HCT116 (cell line): ENCODE results near the gene TNPO1. TPM values are rescaled to one million over a fixed set of nuclear protein-coding genes. Genes with fewer than 3 reads are reported as not detected.

ENCODE experiments used
- ATAC-seq: fragments of 200-7000 bp; cut with Tn5 transposase; 2 replicates; pipeline ENCODE4 v1.9.1; 2020; ENCODE audit warnings: mild to moderate bottlenecking, moderate library complexity
- BruUV-seq: library from RNA; stranded (reverse); fragments of 400-500 nt; replicated peaks from 2 replicates; lab custom pipeline; 2021; lab: Mats Ljungman, UMichigan
- CTCF ChIA-PET: fragments of 300-600 bp; sonication (Branson Sonifier 250); formaldehyde crosslinking; loops from one replicate; lab custom pipeline; 2021; ENCODE audit warnings: antibody characterized with exemption; lab: Charles Lee
- POLR2A ChIA-PET: fragments of 300-600, 350-600 bp; sonication (Branson Sonifier 250); formaldehyde crosslinking; loops from one replicate; lab custom pipeline; 2021; ENCODE audit warnings: antibody characterized with exemption; lab: Charles Lee
- RAD21 ChIA-PET, 2 experiments: fragments of 300-600 bp; sonication (Branson Sonifier 250); formaldehyde crosslinking; loops; one replicate each; lab custom pipeline; 2023; ENCODE audit warnings: low total read pairs in 2 of 2; ENCODE audit not compliant: uncharacterized antibody in 2 of 2, unreplicated experiment in 2 of 2, low non-redundant PET in 1 of 2; lab: Charles Lee
- DNase-seq: peaks from one replicate; pipeline ENCODE4 v3.0.0-alpha.2; 2010; ENCODE audit warnings: low read depth, low spot score
- H2AFZ ChIP-seq: fragments of 200-600 bp; shearing (Covaris generic), sonication (generic); 2 replicates; pipeline ENCODE4 v1.6.1; 2017; ENCODE audit warnings: low read depth, mixed run types, mixed read lengths, antibody characterized with exemption, low read length; ENCODE audit not compliant: poor library complexity, severe bottlenecking
- H3K27ac ChIP-seq: 2 replicates; pipeline ENCODE4 v1.5.1; 2012; ENCODE audit warnings: low read depth, low read length
- H3K27me3 ChIP-seq: fragments of 200-600 bp; sonication (generic); 2 replicates; pipeline ENCODE4 v1.6.1; 2016; ENCODE audit warnings: mixed run types, low read length, mixed read lengths; ENCODE audit not compliant: insufficient read depth
- H3K36me3 ChIP-seq, 2 experiments: fragments of 200-500 bp in 1 of 2; fragments of 200-600 bp in 1 of 2; sonication (Bioruptor generic) in 1 of 2; sonication (generic) in 1 of 2; 2 replicates each; pipeline versions ENCODE4 v1.5.1 to v1.6.1; 2014 to 2016; ENCODE audit warnings: low read length in 2 of 2, inconsistent platforms in 1 of 2, mixed read lengths in 1 of 2, mixed run types in 1 of 2; ENCODE audit not compliant: insufficient read depth in 2 of 2, control insufficient read depth in 1 of 2
- H3K4me1 ChIP-seq, 2 experiments: fragments of 200-600 bp in 1 of 2; sonication (generic) in 1 of 2; 2 replicates each; pipeline versions ENCODE4 v1.5.1 to v1.6.1; 2012 to 2017; ENCODE audit warnings: low read length in 2 of 2, inconsistent platforms in 1 of 2, mild to moderate bottlenecking in 1 of 2, mixed read lengths in 1 of 2, mixed run types in 1 of 2, moderate library complexity in 1 of 2; ENCODE audit not compliant: insufficient read depth in 2 of 2, control insufficient read depth in 1 of 2
- H3K4me2 ChIP-seq: fragments of 200-600 bp; sonication (generic); 2 replicates; pipeline ENCODE4 v1.6.1; 2017; ENCODE audit warnings: mixed run types, low read length, mixed read lengths
- H3K4me3 ChIP-seq, 2 experiments: fragments of 200-600 bp in 1 of 2; sonication (generic) in 1 of 2; replicated peaks in 1 of 2; 2 replicates each; pipeline ENCODE4 v1.5.1; 2011 to 2016; ENCODE audit warnings: low read length in 2 of 2, control low read depth in 1 of 2, low read depth in 1 of 2, mild to moderate bottlenecking in 1 of 2, mixed read lengths in 1 of 2, mixed run types in 1 of 2
- H3K79me2 ChIP-seq: fragments of 200-600 bp; sonication (generic); 2 replicates; pipeline ENCODE4 v1.6.1; 2017; ENCODE audit warnings: mild to moderate bottlenecking, mixed run types, low read length, moderate library complexity, mixed read lengths; ENCODE audit not compliant: insufficient read depth
- H3K9ac ChIP-seq: fragments of 200-600 bp; sonication (generic); 2 replicates; pipeline ENCODE4 v1.6.1; 2016; ENCODE audit warnings: low read length, mixed read lengths
- H3K9me2 ChIP-seq: fragments of 200-600 bp; sonication (generic), shearing (Covaris generic); 2 replicates; pipeline ENCODE4 v1.6.1; 2017; ENCODE audit warnings: mixed run types, mild to moderate bottlenecking, moderate library complexity; ENCODE audit not compliant: insufficient read depth
- H3K9me3 ChIP-seq, 2 experiments: fragments of 200-500 bp in 1 of 2; fragments of 200-600 bp in 1 of 2; sonication (Bioruptor generic) in 1 of 2; sonication (generic) in 1 of 2; 2 replicates each; pipeline ENCODE4 v1.6.1; 2014 to 2017; ENCODE audit warnings: low read length in 2 of 2, mixed read lengths in 2 of 2, inconsistent platforms in 1 of 2, low read depth in 1 of 2, mild to moderate bottlenecking in 1 of 2, mixed run types in 1 of 2, moderate library complexity in 1 of 2; ENCODE audit not compliant: control insufficient read depth in 1 of 2, insufficient read depth in 1 of 2
- H4K20me1 ChIP-seq: fragments of 200-600 bp; sonication (generic), shearing (Covaris generic); 2 replicates; pipeline ENCODE4 v1.6.1; 2017; ENCODE audit warnings: mixed run types, mild to moderate bottlenecking, moderate library complexity; ENCODE audit not compliant: insufficient read depth
- ATF3 ChIP-seq: IDR thresholded peaks from 2 replicates; pipeline ENCODE4 v1.6.1; 2012
- CBX3 ChIP-seq: IDR thresholded peaks from 2 replicates; pipeline ENCODE4 v1.6.1; 2012; ENCODE audit warnings: low read depth
- CEBPB ChIP-seq: IDR thresholded peaks from 2 replicates; pipeline ENCODE4 v1.6.1; 2012; ENCODE audit warnings: low read depth
- CTCF ChIP-seq, 3 experiments: fragments of 200-600 bp in 1 of 3; sonication (generic) in 1 of 3; IDR thresholded peaks in 2 of 3; conservative IDR thresholded peaks in 1 of 3; 2 replicates each; pipeline ENCODE4 v1.5.1; 2012 to 2017; ENCODE audit warnings: low read depth in 2 of 3, low read length in 2 of 3, antibody characterized with exemption in 1 of 3, borderline replicate concordance in 1 of 3, control low read depth in 1 of 3, mild to moderate bottlenecking in 1 of 3, mixed read lengths in 1 of 3, mixed run types in 1 of 3, moderate library complexity in 1 of 3; ENCODE audit not compliant: insufficient read depth in 1 of 3
- EZH2 ChIP-seq: fragments of 200-600 bp; sonication (generic); IDR thresholded peaks from 2 replicates; pipeline ENCODE4 v1.6.1; 2017; ENCODE audit warnings: antibody characterized with exemption, mixed run types
- EZH2phosphoT487 ChIP-seq: fragments of 200-600 bp; IDR thresholded peaks from 2 replicates; pipeline ENCODE4 v1.6.1; 2018; ENCODE audit warnings: antibody characterized with exemption, borderline replicate concordance
- MAX ChIP-seq: IDR thresholded peaks from 2 replicates; pipeline ENCODE4 v1.6.1; 2012
- POLR2A ChIP-seq: IDR thresholded peaks from 2 replicates; pipeline ENCODE4 v1.7.0; 2011; ENCODE audit warnings: borderline replicate concordance; ENCODE audit not compliant: insufficient read depth, insufficient read length; ENCODE audit errors: extremely low read depth
- POLR2AphosphoS5 ChIP-seq: IDR thresholded peaks from 2 replicates; pipeline ENCODE4 v1.6.1; 2011; ENCODE audit warnings: mild to moderate bottlenecking, low read depth, low read length, moderate library complexity
- SIN3A ChIP-seq: IDR thresholded peaks from 2 replicates; pipeline ENCODE4 v1.6.1; 2012; ENCODE audit warnings: low read depth
- SP1 ChIP-seq: IDR thresholded peaks from 2 replicates; pipeline ENCODE4 v1.6.1; 2012; ENCODE audit warnings: low read depth
- SRF ChIP-seq: IDR thresholded peaks from 2 replicates; pipeline ENCODE4 v1.6.1; 2012; ENCODE audit warnings: low read depth
- YY1 ChIP-seq: IDR thresholded peaks from 2 replicates; pipeline ENCODE4 v1.6.1; 2011; ENCODE audit warnings: low read length, low read depth, moderate library complexity, mild to moderate bottlenecking; ENCODE audit not compliant: insufficient replicate concordance; ENCODE audit errors: extremely low read depth
- ZBTB33 ChIP-seq: IDR thresholded peaks from 2 replicates; pipeline ENCODE4 v1.6.1; 2011; ENCODE audit warnings: mild to moderate bottlenecking, low read length, moderate library complexity; ENCODE audit not compliant: insufficient replicate concordance; ENCODE audit errors: extremely low read depth
- ZFX ChIP-seq: fragments of 450-650 bp; IDR thresholded peaks from 2 replicates; pipeline ENCODE4 v1.6.1; 2017
- ZNF274 ChIP-seq: fragments of 200-500 bp; sonication (Bioruptor generic); IDR thresholded peaks from 2 replicates; pipeline ENCODE4 v1.6.1; 2014; ENCODE audit warnings: mild to moderate bottlenecking, low read depth, low read length, inconsistent platforms
- intact Hi-C: fragments of 100-400 bp; cut with micrococcal nuclease; formaldehyde crosslinking; loops from 2 replicates; pipeline ENCODE4 v1.10.0; 2022
- total RNA-seq: library from RNA; stranded (reverse); gene quantifications from one replicate; pipeline ENCODE4 v1.2.1, GENCODE V29; 2021; ENCODE audit not compliant: unreplicated experiment

TNPO1 gene
- total RNA-seq, 1 experiment from 2014 or later, result 104 TPM

GRCh38 chr5:72784129-72784528, 32.3 kb upstream of the TNPO1 start:
- RAD21 ChIA-PET, result no interaction called here
- H3K4me1 ChIP-seq, result no peaks in the 10 kb centered on the region
- H3K9me2 ChIP-seq, result no peaks in the 10 kb centered on the region
- H3K4me2 ChIP-seq, result no peak overlapping the region
- no peak overlapping the region for H3K9ac ChIP-seq
- BruUV-seq, result no TSS peak
- ATAC-seq (no peak), DNase-seq (no peak)
- TF ChIP-seq YY1 (no peak), POLR2A (no peak), EZH2 (no peak), SP1 (no peak), SRF (no peak), ZBTB33 (no peak), CTCF (IDR thresholded peaks at IDR 0.05 in 2 of 3, conservative IDR thresholded peaks at IDR 0.05 in 1 of 3; ENCODE audit: borderline replicate concordance in 1 of 3, insufficient read depth in 1 of 3, low read depth in 2 of 3, low read length in 2 of 3) (no peak), SIN3A (no peak), POLR2AphosphoS5 (no peak), ZFX (no peak), ZNF274 (no peak), EZH2phosphoT487 (no peak), ATF3 (no peak), CBX3 (no peak), MAX (no peak), CEBPB (no peak)
- no peak overlapping the region for H3K4me3 ChIP-seq
- H3K36me3 ChIP-seq, result no peaks in the 10 kb centered on the region
- no peaks in the 10 kb centered on the region for H4K20me1 ChIP-seq
- POLR2A ChIA-PET, result no interaction called here
- H3K9me3 ChIP-seq, result 0 out of 4 replicates have a peak, but pooled peaks cover 0 to 3% of the 10 kb centered on the region in 2 experiments
- H3K27ac ChIP-seq, result no peak overlapping the region
- CTCF ChIA-PET, result no interaction called here
- H3K27me3 ChIP-seq, result no peaks in the 10 kb centered on the region
- intact Hi-C loops, result no loop called here
- no peaks in the 10 kb centered on the region for H3K79me2 ChIP-seq
- H2AFZ ChIP-seq, result no peak overlapping the region
